ENCODE measurements around the gene MARS2. TPM values are rescaled to one million over a fixed set of nuclear protein-coding genes. Genes with fewer than 3 reads are reported as not detected.

The MARS2 gene
- total RNA-seq, 1 donor from 2014 or later: 8.3 TPM

- peak overlapping the region; percentile 18 for H3K27ac Mint-ChIP-seq
- peaks cover 6% of the 10 kb centered on the region for H3K36me3 Mint-ChIP-seq (ENCODE audit: insufficient read depth)
- H3K27me3 Mint-ChIP-seq: no peaks in the 10 kb centered on the region
- no peak overlapping the region for H3K4me3 Mint-ChIP-seq (ENCODE audit: low read depth)
- DNase-seq (ENCODE audit: low spot score, unreplicated experiment): no peak
- H3K4me1 Mint-ChIP-seq (ENCODE audit: low read depth): peaks cover 2% of the 10 kb centered on the region
- no peak for TF ChIP-seq CTCF (IDR thresholded peaks at IDR 0.05; ENCODE audit: unreplicated experiment)
- H3K9me3 Mint-ChIP-seq (ENCODE audit: low read depth): peaks cover 6% of the 10 kb centered on the region
Measured at GRCh38 chr2:197700960-197701359, 4.2 kb upstream of the MARS2 start.

- H3K4me3 Mint-ChIP-seq (ENCODE audit: low read depth): peak overlapping the region; percentile 86
- TF ChIP-seq CTCF (IDR thresholded peaks at IDR 0.05; ENCODE audit: unreplicated experiment): no peak
- H3K4me1 Mint-ChIP-seq (ENCODE audit: low read depth): peaks cover 25% of the 10 kb centered on the region
- no peaks in the 10 kb centered on the region for H3K27me3 Mint-ChIP-seq
- H3K27ac Mint-ChIP-seq: peak overlapping the region; percentile 89
- H3K36me3 Mint-ChIP-seq (ENCODE audit: insufficient read depth): no peaks in the 10 kb centered on the region
- no peaks in the 10 kb centered on the region for H3K9me3 Mint-ChIP-seq (ENCODE audit: low read depth)
- no peak for DNase-seq (ENCODE audit: low spot score, unreplicated experiment)
Measured at GRCh38 chr2:197704434-197705120, 592 bp upstream of the MARS2 start.

- no peaks in the 10 kb centered on the region for H3K36me3 Mint-ChIP-seq (ENCODE audit: insufficient read depth)
- peaks cover 25% of the 10 kb centered on the region for H3K4me1 Mint-ChIP-seq (ENCODE audit: low read depth)
- no peak for DNase-seq (ENCODE audit: low spot score, unreplicated experiment)
- peak overlapping the region; percentile 78 for H3K27ac Mint-ChIP-seq
- H3K9me3 Mint-ChIP-seq (ENCODE audit: low read depth): no peaks in the 10 kb centered on the region
- H3K27me3 Mint-ChIP-seq: no peaks in the 10 kb centered on the region
- no peak for TF ChIP-seq CTCF (IDR thresholded peaks at IDR 0.05; ENCODE audit: unreplicated experiment)
- peak overlapping the region; percentile 86 for H3K4me3 Mint-ChIP-seq (ENCODE audit: low read depth)
Measured at GRCh38 chr2:197705912-197706838, 1.0 kb downstream of the MARS2 start.

GRCh38 chr2:197706839-197707207, 1.7 kb downstream of the MARS2 start:
- H3K27ac Mint-ChIP-seq: no peak overlapping the region
- H3K9me3 Mint-ChIP-seq (ENCODE audit: low read depth): no peaks in the 10 kb centered on the region
- H3K27me3 Mint-ChIP-seq: no peaks in the 10 kb centered on the region
- no peak for TF ChIP-seq CTCF (IDR thresholded peaks at IDR 0.05; ENCODE audit: unreplicated experiment)
- peaks cover 25% of the 10 kb centered on the region for H3K4me1 Mint-ChIP-seq (ENCODE audit: low read depth)
- H3K4me3 Mint-ChIP-seq (ENCODE audit: low read depth): peak overlapping the region; percentile 86
- no peak for DNase-seq (ENCODE audit: low spot score, unreplicated experiment)
- H3K36me3 Mint-ChIP-seq (ENCODE audit: insufficient read depth): no peaks in the 10 kb centered on the region

- TF ChIP-seq CTCF (IDR thresholded peaks at IDR 0.05; ENCODE audit: unreplicated experiment): peak; percentile 68
- Mint-ChIP-seq H3K27ac (no peak overlapping the region), H3K4me1 (ENCODE audit: low read depth) (peaks cover 25% of the 10 kb centered on the region), H3K27me3 (no peaks in the 10 kb centered on the region), H3K36me3 (ENCODE audit: insufficient read depth) (no peaks in the 10 kb centered on the region), H3K4me3 (ENCODE audit: low read depth) (peak overlapping the region; percentile 86), H3K9me3 (ENCODE audit: low read depth) (no peaks in the 10 kb centered on the region)
- no peak for DNase-seq (ENCODE audit: low spot score, unreplicated experiment)
Measured at GRCh38 chr2:197707316-197708213, 2.4 kb downstream of the MARS2 start.

Measured in progenitor cell of endocrine pancreas (in vitro differentiated cells).